ENCODE results near the gene MIDN.

The MIDN gene

DNA sequence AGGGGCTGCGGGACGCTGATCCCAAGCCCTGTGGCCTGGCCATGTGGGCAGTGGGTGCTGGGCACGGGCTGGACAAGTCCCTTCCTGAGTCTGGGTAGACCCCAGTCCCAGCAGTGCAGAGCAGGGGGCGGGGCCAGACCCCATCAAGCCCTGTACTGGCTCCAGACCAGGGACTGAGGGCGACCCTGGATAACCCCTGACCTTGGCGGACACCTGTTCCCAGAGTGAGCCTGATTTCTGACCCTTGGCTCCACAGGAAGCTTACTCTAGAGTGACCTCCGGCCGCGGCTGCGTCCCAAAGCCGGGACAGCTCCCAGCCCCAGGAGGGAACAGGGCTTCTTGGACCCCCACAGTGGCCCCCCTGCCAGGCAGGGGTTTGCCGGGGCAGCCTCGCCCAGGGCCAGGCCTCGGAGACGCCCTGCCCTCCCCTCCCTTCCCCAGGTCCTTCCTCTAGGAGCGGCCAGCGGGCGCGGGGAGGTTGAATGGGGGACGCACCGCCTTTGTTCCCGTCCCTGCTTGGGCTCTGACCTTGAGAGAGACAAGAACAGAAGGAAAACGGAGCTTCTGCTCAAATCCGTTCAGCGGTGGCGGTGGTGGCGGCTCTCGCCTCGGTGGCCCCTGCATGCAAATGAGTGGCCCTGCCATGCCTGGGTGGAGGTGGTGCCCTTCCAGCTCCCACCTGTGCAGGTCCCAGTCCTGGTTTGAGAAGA, 35.0 kb downstream of the MIDN start:
- no peak for DNase-seq

GRCh38 chr19:1283917-1284292, 35.5 kb downstream of the MIDN start:
- DNase-seq = no peak

DNA sequence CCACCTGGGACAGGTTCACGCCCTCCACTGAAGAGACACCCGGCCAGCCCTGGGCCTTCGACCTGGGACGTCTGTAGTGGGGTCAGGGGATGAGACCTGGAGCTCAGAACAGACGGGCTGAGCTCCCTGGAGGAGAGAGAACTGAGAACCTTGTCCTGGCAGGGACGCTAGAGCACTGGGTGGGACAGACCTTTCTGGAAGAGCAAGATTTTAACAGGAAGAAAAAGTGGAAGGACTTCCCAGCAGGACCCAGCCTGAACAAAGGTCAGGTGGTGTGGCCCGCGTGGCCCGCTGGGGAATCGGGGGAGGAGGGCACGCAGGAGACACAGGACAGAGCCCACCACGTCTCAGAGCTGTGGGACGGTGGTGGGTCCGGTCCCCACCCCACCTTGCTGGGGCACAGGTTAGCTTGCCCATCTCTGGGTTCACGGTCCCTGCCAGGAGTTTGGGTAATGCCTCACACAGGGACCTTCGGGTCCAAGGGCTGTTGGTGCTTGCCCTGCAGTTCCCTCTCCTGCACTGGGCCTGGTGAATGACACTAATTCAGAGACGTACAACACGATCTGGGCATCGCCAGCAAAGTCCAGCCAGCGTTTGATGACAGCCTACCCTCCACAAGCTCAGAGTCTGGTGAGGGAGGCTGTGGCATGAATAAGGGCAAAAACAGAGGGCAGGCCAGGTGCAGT, 36.1 kb downstream of the MIDN start:
- no peak for DNase-seq

DNA sequence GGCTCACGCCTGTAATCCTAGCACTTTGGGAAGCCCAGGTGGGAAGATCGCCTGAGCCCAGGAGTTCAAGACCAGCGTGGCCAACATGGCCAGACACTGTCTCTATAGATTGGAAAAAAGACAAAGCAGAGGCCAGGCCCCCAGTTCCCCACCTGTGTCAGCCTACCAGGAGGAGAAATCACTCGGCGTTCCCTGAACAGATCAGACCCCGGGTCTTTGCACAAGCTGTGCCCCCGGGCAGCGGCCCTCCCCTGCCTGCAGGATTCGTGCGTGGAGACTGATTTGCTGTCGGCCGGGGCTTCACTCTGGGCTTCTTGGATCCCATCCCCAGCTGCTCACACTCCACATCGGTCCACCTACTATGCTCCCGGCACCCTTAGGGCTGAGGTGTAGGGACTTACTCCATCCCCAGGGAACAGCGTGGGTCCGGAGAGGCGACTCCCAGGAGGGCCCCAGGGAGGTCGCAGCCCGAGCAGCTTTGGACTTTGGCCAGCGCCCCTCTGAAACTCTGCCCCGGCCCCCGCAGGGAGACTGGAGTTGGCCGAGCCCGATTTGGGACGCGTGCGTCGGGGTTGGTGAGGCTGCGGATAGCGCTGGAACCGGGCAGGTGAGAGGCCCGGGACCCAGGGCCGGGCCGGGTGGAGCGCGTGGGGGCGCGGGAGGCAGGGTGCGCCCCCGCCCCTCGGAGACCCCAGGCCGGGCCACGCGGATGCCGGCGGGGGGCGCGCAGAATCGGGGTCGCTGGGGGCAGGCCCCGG, 36.8 kb downstream of the MIDN start:
- no peak for DNase-seq

GRCh38 chr19:1285737-1286360, 37.5 kb downstream of the MIDN start, which contains the start of gene EFNA2:
Gene EFNA2 (plus strand): TSS chr19:1285873. CDS start chr19:1286169, 296 bp downstream.
- DNase-seq = no peak

DNA sequence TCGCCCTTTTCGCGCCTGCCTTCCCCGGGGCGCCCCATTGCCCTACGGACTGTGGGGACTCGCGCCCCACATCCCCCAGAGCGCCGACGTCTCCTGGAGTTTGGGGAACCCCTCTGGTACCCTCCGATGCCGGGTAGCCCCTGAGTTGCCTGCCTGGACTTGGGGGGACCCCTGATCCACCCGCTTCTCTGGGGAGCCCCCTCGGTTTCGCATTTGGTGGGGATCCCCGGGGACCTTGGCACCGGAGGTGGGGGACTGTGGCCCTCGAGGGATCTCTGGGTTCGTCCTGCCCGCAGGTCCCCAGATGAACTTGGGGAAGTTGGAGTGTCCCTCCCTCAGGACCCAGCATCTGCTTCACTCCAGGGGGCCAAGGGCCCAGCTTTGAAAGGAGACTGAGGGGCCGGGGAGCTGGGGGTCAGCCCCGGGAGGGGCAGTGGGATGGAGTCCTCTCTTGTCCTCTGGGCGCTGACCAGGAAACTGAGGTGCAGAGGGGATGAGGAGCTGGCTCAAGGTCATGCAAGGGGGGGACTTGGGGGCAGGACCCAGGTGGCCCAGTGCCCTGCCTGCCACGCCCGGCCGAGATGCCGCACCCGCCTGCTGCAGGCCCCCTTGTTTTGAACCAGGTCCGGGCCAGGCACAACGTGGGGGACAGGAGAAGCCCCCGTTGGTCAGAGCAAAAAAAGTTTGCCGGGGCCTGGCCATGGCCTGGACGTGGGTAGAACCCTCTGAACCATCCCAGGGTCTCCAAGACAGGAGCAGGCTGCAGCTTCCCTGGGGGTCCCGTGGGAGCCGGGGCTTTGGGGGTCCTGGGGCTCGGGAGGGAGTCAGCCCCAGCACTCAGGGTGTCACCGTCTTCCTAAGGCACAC, 38.3 kb downstream of the MIDN start:
- no peak for DNase-seq

GRCh38 chr19:1287354-1288225, 39.2 kb downstream of the MIDN start:
- DNase-seq = no peak

GRCh38 chr19:1288226-1288612, 39.8 kb downstream of the MIDN start:
- DNase-seq = no peak

DNA sequence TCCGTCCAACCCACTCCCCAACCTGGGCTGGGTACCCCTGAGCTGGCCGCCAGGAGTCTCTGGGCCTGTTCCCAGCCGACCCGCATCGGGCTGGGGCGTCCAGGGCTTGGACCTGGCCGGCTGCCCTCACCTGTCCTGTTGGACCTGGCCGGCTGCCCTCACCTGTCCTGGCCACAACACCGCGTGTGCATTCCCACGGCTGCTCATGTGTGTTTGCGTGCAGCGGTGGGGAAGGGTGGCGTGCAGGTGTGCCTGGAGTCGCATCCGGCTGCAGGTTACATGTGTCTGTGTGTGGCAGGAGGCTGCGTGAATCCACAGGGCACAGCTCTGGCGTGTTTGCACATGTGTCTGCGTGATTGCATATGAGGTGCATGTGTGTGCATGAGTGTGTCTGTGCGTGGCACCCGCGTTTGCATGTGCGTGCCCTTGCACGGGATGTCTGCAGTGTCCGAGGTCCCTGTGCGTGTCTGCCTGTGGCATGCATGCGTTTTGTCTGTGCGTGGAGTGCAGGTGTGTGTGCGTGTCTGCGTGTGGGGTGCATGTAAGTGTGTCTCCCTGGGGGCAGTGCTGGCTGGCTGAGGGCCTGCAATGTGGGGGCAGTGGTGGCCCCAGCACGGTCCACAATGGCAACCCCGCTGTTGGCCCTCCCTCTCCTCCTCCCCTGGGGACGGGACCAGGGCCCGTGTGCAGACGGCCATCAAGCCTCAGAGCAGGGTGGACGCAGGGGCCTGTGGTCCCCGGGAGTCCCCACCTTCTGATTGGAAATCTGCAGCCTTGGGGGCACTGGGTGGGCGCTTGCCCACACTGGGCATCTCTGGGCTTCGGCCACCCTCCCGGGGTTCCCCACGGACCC, 40.7 kb downstream of the MIDN start:
- DNase-seq = no peak

GRCh38 chr19:1289686-1290025, 41.3 kb downstream of the MIDN start:
- no peak for DNase-seq

- no peak for DNase-seq
Observed at GRCh38 chr19:1290196-1290702, 41.9 kb downstream of the MIDN start.

- DNase-seq = no peak
Observed at GRCh38 chr19:1290703-1291651, 42.6 kb downstream of the MIDN start.

DNA sequence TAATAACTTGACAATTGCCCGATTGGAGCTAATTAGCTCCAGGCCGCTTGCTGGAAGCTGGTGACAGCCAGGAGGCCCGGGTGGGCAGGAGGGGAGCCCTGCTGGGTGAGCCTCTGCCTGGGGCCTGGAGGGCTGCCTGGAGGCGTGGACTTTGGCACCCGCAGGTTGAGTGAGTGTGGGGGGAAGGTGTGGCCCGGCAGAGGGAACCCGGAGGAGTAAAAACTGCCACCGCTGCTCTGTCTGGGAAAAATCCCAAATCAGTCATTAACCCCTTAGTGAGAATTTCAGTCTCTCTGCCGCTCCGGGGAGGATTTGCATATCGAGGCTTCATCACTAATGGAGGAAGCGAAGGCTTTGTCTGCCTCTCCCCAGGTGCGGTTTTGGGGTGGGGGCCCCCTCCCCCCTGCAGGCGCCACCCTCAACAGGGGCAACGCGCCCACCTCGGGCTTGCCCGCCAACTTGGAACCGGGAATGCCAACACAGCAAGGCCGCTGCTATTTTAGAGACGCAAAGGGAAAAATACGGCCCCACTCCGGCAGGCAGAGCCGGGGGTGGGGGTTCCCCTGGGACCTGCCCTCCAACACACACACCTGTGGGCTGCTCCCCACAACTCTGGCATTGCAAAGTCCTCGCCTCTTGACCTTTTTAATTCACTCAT, 43.5 kb downstream of the MIDN start:
- DNase-seq = no peak

GRCh38 chr19:1292419-1293151, 44.2 kb downstream of the MIDN start:
- no peak for DNase-seq

DNA sequence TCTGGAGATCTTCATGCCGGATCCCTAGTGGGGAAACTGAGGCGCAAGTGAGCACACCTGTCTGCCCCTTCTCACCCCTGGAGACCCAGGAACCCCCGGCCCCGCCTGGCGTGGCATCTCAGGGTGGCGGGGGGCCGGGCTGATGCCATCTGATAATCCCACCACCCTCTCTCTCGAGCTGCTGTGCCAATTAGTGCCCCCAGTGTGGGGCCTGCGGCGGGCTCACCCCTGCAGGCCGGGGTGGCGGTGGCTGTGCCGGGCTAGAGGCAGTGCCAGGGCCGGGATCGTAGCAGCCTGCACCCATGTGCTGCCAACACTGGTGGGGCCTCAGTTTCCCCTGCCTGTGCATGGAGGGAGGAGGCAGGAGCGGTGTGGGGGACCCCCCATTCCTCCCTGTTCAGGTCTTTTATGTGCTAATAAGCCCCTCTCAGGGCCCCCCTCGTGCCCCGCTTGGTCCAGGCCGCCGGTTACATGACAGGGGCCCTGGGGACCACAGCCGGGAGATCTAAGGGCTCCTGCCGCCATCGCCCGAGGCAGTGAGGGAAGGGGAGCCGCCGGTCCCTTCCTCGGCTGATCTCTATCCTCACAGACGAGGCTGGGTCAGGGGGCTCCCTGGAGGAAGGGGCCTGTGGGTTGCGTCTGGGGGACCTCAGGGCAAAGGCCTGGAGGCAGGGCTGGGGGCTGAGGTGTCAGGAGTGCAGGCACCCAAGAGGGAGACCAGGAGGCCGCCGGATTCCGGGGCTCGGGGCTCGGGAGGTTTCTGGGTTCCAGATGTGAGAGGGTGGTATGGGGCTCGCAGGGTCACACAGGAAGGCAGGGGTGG, 45.6 kb downstream of the MIDN start:
- DNase-seq = no peak

DNA sequence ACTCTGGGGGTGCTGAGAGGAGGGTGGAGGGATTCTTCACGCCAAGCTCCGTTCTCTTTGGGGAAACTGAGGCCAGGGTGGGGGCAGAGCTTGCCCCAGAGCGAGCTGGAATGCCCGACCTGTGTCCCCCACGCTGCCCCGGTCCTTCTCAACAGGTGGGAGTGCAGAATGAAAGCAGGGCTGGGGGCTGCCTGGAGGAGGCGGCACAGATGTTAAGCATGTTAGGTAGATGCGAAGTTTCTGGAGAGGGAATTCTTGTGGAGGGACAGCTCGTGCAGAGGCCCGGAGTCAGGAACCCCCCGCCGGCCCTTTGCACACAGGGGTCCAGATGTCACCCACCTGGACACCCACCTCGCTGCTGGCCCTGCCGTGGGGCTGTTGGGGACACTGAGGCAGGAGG, 46.3 kb downstream of the MIDN start:
- DNase-seq = no peak

All from amniotic stem cell (primary cell).